Natural killer cell (primary cell): ENCODE measurements around the gene ILK. TPM values are rescaled to one million over a fixed set of nuclear protein-coding genes. Genes with fewer than 3 reads are reported as not detected.

Experiments
- ATAC-seq, 3 donors: fragments of 150-1000 bp in 2 of 3; fragments of 200-7000 bp in 1 of 3; cut with Tn5 transposase; 1 replicate in 1 of 3; 2 replicates in 2 of 3; pipeline ENCODE4 v1.10.0; 2021; ENCODE audit warnings: mild to moderate bottlenecking in 2 of 3, moderate library complexity in 2 of 3
- DNase-seq, 2 donors: peaks; one replicate each; pipeline versions ENCODE4 v3.0.0 to v3.0.0-alpha.2; 2013 to 2021; ENCODE audit warnings: mixed read lengths in 1 of 2
- H3K27ac ChIP-seq: one replicate; pipeline ENCODE4 v1.5.1; 2013; ENCODE audit warnings: mild to moderate bottlenecking, low read length
- H3K27me3 ChIP-seq: one replicate; pipeline ENCODE4 v1.6.1; 2013; ENCODE audit warnings: low read length; ENCODE audit not compliant: control insufficient read depth, insufficient read depth
- H3K36me3 ChIP-seq: one replicate; pipeline ENCODE4 v1.6.1; 2013; ENCODE audit warnings: low read length; ENCODE audit not compliant: control insufficient read depth, insufficient read depth
- H3K4me1 ChIP-seq: one replicate; pipeline ENCODE4 v1.6.1; 2013; ENCODE audit warnings: low read length; ENCODE audit not compliant: control insufficient read depth, insufficient read depth
- H3K4me3 ChIP-seq: one replicate; pipeline ENCODE4 v1.5.1; 2013; ENCODE audit warnings: low read length
- H3K9me3 ChIP-seq: one replicate; pipeline ENCODE4 v1.6.1; 2013; ENCODE audit warnings: low read length; ENCODE audit not compliant: control insufficient read depth, insufficient read depth
- H3K27ac Mint-ChIP-seq, 2 donors: one replicate each; pipeline ENCODE4 v1.8.0; 2022; ENCODE audit warnings: mild to moderate bottlenecking in 2 of 2, mixed read lengths in 2 of 2, moderate library complexity in 1 of 2
- H3K27me3 Mint-ChIP-seq, 2 donors: one replicate each; pipeline ENCODE4 v1.8.0; 2022; ENCODE audit warnings: low read depth in 2 of 2, mixed read lengths in 2 of 2
- H3K36me3 Mint-ChIP-seq: one replicate; pipeline ENCODE4 v1.8.0; 2022; ENCODE audit warnings: mixed read lengths
- H3K4me1 Mint-ChIP-seq, 2 donors: one replicate each; pipeline ENCODE4 v1.8.0; 2022; ENCODE audit warnings: mixed read lengths in 2 of 2
- H3K4me3 Mint-ChIP-seq: one replicate; pipeline ENCODE4 v1.8.0; 2022; ENCODE audit warnings: mild to moderate bottlenecking, moderate library complexity, mixed read lengths
- H3K9me3 Mint-ChIP-seq, 2 donors: one replicate each; pipeline ENCODE4 v1.8.0; 2022; ENCODE audit warnings: mixed read lengths in 2 of 2
- WGBS: methylation state at CpG from one replicate; pipeline ENCODE4 v1.1.7; 2013; ENCODE audit warnings: missing lambda C conversion rate; ENCODE audit not compliant: insufficient coverage; 5-methylcytosine and 5-hydroxymethylcytosine counted together
- intact Hi-C: fragments of 100-400 bp; cut with micrococcal nuclease; formaldehyde crosslinking; loops from one replicate; pipeline ENCODE4 v1.14.2; 2022
- total RNA-seq, 4 donors: library from RNA; stranded (reverse); fragments of 120-200 nt in 1 of 4; gene quantifications; one replicate each; pipeline versions ENCODE4 v1.2.3 to v1.2.4, GENCODE V29; 2013 to 2022
- TF ChIP-seq, protein P1 (sequence below): fragments of 200-600 bp; IDR thresholded peaks from one replicate; pipeline ENCODE4 v1.8.0; 2022; ENCODE audit warnings: antibody characterized with exemption

The ILK gene
- total RNA-seq, 3 donors from 2014 or later (not counting 1 experiment from before 2014, with no cell fraction given), result 109 to 145 (median 142) TPM

- Mint-ChIP-seq H3K9me3 (no peaks in the 10 kb centered on the region), H3K27me3 (no peaks in the 10 kb centered on the region), H3K36me3 (no peaks in the 10 kb centered on the region), H3K27ac (no peak overlapping the region), H3K4me1 (no peaks in the 10 kb centered on the region), H3K4me3 (no peak overlapping the region)
- no peaks in the 10 kb centered on the region for H3K9me3 ChIP-seq
- WGBS, result 95% methylated on average over 11 of the region's 11 CpGs
- ATAC-seq (no peak), DNase-seq (no peak)
- H3K4me1 ChIP-seq, result no peaks in the 10 kb centered on the region
- no peaks in the 10 kb centered on the region for H3K27me3 ChIP-seq
- H3K4me3 ChIP-seq, result no peak overlapping the region
- no peaks in the 10 kb centered on the region for H3K36me3 ChIP-seq
- intact Hi-C loops, result no loop called here
- H3K27ac ChIP-seq, result no peak overlapping the region
- TF ChIP-seq, protein P1, sequence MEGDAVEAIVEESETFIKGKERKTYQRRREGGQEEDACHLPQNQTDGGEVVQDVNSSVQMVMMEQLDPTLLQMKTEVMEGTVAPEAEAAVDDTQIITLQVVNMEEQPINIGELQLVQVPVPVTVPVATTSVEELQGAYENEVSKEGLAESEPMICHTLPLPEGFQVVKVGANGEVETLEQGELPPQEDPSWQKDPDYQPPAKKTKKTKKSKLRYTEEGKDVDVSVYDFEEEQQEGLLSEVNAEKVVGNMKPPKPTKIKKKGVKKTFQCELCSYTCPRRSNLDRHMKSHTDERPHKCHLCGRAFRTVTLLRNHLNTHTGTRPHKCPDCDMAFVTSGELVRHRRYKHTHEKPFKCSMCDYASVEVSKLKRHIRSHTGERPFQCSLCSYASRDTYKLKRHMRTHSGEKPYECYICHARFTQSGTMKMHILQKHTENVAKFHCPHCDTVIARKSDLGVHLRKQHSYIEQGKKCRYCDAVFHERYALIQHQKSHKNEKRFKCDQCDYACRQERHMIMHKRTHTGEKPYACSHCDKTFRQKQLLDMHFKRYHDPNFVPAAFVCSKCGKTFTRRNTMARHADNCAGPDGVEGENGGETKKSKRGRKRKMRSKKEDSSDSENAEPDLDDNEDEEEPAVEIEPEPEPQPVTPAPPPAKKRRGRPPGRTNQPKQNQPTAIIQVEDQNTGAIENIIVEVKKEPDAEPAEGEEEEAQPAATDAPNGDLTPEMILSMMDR, result no peak
Measured at GRCh38 chr11:6557063-6557462, 46.5 kb upstream of the ILK start.

DNA sequence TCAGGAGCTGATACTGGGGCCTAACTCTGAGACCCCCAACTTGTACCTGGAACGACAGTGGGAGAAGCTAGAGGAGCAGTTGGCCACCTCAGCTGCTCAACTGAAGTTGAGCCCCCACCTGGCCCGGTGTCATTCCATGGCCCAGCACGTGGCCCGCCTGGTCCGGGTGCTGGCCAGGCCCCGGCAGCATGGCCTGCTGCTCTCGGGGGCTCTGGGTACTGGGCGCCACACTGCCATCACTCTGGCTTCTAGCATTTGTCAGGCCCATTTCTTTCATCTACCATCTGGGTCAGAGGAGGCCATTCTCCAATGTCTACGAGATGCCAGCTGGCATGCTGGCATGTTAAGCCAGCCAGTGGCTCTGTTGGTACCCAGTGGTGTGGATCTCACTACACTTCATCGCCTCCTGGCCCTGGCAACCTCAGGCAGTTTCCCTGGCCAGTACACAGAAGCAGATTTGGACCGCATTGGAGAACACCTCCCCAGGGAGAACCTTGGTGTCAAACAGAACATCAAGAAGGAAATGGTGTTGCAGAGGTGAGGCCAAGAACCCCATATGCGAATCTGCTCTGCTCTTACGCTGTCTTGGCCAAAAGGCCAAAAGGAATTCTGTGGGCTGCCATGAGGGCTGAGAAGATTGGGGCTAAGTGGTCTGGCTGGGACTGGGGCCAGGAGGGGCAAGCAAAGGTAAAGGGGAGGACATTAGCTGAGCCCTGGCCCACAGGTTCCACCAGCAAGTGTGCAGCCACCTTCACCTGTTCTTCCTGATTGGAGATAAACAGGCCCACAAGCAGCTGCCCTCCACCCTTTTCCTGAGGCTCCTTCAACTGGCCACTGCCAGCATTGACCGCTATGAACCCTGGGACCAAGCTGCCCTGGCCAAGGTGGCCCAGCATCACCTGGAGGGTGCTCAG lies 45.6 kb upstream of the ILK start:
- ATAC-seq, result no peak
- DNase-seq, result no peak
- Histone ChIP-seq H3K36me3 (no peaks in the 10 kb centered on the region), H3K27me3 (no peaks in the 10 kb centered on the region), H3K27ac (no peak overlapping the region), H3K4me3 (no peak overlapping the region), H3K4me1 (no peaks in the 10 kb centered on the region), H3K9me3 (no peaks in the 10 kb centered on the region)
- no peaks in the 10 kb centered on the region for H3K27me3 Mint-ChIP-seq
- TF ChIP-seq, protein P1, result no peak
- H3K4me3 Mint-ChIP-seq, result no peak overlapping the region
- H3K4me1 Mint-ChIP-seq, result no peaks in the 10 kb centered on the region
- WGBS, result 97% methylated on average over 14 of the region's 14 CpGs
- intact Hi-C loops, result no loop called here
- H3K36me3 Mint-ChIP-seq, result no peaks in the 10 kb centered on the region
- H3K27ac Mint-ChIP-seq, result no peak overlapping the region
- H3K9me3 Mint-ChIP-seq, result no peaks in the 10 kb centered on the region

GRCh38 chr11:6559369-6559768 lies 44.2 kb upstream of the ILK start:
- 96% methylated on average over 1 of the region's 1 CpG for WGBS
- Histone ChIP-seq H3K27me3 (no peaks in the 10 kb centered on the region), H3K4me1 (no peaks in the 10 kb centered on the region), H3K27ac (no peak overlapping the region), H3K4me3 (no peak overlapping the region), H3K9me3 (no peaks in the 10 kb centered on the region), H3K36me3 (no peaks in the 10 kb centered on the region)
- TF ChIP-seq, protein P1, result no peak
- Mint-ChIP-seq H3K27me3 (no peaks in the 10 kb centered on the region), H3K4me1 (no peaks in the 10 kb centered on the region), H3K27ac (no peak overlapping the region), H3K9me3 (no peaks in the 10 kb centered on the region), H3K4me3 (no peak overlapping the region), H3K36me3 (no peaks in the 10 kb centered on the region)
- no peak for DNase-seq
- no peak for ATAC-seq
- intact Hi-C loops, result no loop called here
